COLO668 (cell line): ENCODE data around the gene MPRIP.
A peak's percentile ranks its signal among the peaks of the same experiment; 100 is the strongest.

Source experiments
- DNase-seq: peaks from one replicate; lab custom pipeline; 2025; ENCODE audit not compliant: unreplicated experiment; lab: John Stamatoyannopoulos, UW

MPRIP gene

DNA sequence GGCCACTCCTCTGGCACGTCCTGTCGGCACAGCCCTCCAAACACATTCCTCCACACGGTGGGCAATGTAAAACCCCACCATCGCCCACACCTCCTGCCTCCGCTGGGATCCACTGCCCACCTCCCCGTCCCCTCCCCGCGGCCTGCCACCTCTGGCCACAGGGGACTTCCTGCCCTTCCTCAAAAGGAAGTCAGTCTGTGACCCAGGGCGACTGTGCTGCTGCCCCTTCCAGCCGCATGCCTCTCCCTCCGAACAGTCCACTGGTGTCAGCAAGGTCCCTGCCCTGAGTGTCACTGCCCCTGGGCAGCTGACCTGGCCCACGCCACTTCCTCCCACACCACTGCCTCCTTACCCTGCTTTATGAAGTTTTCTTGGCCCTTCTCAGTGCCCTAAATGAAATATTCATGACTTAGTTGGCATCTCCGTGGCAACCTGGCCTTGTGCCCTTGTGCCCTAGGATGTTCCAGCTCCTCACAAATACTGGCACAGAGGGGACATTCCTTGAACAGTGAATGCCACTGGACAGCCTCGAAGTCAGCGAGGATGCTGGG, 161.9 kb downstream of the MPRIP start:
- no peak for DNase-seq

DNA sequence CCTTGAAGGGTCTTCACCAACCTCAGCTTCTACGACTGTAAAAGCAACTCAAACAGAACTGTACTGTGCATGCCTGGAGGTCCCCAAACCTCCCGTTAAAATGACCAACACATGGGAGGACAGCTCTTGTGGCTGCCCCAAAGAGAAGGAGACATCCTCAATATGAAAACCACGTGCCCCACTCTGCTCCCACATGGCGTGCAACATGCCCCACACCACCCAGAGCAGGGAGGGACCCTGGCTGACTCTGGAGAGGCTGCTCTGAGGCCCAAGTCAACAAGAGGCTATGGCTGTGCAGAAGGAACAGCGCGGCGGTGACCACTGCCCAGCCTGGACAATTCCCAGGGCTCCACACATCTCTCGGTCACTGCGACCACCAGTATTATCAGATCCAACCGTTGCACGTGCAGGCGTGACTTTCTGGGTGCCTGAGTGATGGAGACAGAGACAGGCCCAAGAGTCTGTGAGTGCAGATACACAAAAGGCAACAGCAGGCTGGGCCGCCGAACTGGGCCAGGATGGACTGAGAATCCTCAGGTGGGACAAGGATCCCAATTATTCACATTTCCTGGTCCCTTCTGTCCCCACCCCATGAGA, 162.5 kb downstream of the MPRIP start:
- DNase-seq, result no peak

DNA sequence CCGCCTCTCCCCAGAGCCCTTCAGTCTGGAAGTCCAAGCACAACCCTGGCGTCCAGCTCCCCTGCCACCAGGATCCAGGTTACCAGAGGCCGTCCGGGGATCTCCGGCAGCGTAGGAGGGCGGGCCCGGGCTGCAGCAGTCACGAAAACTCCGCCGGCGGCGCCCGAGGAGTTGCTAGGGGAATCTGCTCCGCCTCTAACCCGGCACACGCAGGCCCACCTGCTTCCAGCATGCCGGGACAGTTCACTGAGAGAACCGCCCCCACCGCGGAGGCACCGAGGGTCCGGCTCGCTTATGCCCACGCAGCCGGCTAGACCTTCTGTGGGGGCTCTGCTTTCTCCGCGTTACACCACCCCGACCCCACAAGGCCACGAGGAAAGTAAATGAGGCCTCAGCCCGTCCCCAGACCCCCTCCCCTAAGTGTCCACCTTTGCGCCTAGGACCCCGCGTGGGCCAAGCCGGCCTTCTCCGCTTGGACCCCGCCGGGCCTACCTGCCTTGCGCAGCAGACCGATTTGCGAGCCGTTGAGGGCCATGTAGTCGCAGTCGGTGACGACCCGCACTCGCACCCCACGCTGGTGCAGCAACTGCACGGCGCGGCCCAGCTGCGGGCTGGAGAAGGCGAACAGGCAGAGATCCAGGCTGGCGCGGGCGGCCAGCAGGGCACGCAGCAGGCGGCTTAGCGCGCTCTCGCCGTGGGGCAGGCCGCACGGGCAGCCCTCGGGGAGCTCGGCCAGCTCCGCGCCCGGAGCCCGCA, 163.3 kb downstream of the MPRIP start:
- peak; percentile 60 for DNase-seq

DNA sequence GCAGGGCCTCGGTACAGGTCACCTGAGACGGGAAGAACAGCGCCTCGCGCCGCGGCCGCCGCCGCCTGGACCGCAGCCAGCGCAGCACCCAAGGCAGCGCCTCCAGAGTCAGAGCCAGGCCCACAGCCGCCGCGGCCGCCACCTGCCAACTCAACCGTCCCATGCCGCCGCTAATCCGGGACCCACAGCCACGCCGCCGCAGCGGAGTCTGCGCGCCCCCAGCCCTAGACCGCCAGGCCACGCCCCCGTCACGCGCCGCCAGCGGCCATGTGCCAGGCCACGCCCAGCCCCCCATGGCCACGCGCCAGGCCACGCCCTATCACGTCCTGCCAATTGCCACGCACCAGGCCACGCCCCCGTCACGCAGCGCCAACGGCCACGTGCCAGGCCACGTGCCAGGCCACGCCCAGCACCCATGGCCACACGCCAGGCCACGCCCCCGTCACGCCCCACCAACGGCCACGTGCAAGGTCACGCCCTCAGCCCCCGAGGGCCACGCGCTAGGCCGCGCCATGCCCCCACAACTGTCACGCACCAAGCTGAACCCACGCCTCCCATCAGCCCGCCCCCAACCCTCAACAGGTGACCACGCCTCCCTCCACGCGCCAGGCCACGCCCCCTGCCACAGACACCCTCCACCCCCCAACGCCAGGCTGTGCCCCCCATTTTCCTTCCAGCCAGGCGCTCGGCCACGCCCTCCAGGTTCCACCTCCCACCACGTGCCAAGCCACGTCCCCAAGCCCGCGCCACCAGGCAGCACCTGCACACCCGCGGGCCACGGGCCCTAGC, 164.1 kb downstream of the MPRIP start, which contains the start of gene PLD6:
PLD6 (minus strand) TSS at position 210 of the 789 bp plus-strand sequence; CDS start at position 163, 47 bp downstream.
- peak; percentile 86 for DNase-seq

DNA sequence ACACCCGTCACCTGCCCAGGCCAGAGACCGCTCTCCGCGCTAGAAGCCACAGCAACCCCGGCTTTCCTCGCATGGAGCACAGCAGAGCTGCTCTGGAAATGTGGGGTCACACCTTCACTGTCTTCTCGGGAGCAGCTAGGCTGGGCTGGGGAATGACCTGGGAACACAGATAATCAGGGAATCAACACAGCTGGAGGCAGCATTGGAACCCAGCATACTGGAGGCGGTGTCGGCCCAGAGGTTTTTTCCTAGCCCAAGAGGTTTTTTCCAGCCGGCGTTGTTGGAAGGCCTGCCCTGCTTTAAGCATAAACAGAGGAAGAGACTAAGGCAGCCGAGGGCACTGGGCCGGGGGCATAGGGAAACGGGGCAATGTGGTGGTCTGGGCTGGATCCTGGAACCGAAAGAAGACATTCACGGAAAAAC, 164.7 kb downstream of the MPRIP start:
- DNase-seq, result no peak

DNA sequence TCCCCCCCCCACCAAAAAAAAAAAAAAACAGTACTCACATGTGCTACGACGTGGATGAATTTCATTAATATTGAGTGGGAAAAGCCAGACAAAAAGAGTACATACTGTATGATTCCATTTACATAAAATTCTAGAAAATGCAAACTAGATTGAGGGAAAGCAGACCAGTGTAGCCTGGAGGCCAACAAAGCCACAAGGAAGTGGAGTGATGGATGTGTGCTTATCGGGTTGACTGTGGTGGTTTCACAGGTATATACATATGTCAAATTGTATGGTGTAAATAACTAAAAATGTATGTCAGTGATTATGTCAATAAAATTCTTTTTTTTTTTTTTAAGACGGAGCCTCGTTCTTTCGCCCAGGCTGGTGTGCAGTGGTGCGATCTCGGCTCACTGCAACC, 165.7 kb downstream of the MPRIP start:
- no peak for DNase-seq

DNA sequence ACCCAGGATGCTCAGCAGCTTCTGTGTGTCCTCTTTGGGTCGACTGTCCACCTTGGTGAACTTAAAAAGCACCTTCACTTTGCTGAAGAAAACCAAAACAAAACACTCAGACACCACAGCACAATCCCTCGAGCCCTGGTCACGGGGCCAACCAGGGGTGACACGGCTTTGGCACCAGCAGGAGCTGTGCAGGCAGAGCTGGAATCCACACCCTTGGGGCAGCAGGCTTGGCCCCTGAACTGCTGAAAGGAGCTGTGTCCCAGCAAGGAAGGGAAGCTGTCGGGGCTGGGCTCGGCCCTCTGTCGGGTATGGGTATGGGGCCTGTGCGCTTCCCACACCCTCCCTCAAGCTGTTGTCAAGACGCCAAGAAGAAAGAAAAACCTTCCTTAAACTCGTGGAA, 171.5 kb downstream of the MPRIP start:
- DNase-seq, result no peak

DNA sequence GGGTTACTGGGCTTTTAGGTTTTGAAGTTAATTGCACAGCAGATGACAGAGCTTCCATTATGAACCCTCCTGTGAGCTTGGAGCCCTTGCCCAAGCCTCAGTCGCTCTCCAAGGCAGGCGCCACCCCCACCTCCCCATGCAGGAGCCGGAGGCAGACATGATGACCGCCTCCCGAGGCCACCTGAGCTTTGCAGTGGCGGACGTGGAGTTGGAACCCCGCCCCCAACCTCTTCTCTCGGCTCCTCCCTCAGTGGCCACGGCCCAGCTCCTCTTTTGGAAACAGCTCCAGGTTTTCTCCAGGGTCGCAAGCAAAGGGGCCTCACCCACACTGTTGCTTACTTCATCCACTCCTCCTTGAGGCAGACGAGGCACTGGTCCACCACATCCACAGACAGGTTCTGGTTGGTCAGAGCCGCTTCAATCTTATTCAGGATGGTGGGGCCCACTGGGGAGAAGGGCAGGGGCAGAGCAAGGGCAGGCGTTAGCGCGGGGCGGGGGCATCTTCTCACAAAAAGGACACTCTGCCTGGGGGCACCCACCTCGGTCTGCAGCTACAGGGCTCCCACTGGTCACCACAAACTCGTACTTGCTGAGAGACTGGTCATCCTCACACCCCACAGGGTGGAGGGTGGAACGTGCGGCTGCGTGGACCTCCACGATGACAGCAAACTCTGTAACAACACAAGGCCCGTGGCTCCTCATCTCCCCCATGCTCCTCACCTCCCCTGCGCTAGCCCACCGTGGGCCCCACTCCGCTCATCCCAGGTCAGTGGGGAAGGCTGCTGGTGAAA, 172.6 kb downstream of the MPRIP start:
- DNase-seq, result no peak

DNA sequence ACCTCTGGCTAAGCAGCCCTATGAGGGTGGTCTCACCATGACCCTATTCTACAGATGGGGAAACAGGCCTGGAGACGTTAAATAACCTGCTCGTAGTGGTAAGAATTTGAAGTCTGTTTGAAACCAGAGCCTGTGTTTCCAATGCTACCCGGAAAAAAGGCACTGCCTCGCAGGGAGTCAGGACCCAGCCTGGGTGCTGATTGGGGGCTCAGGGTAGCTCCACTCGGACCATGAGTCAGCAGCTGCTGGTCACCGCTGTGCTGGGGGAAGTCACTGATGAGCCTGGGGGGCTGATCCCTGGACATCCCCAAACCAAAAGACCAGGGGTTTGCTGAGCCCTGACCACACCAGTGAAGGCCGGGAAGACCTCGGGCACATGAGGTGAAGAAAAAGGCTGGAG, 173.3 kb downstream of the MPRIP start:
- no peak for DNase-seq

DNA sequence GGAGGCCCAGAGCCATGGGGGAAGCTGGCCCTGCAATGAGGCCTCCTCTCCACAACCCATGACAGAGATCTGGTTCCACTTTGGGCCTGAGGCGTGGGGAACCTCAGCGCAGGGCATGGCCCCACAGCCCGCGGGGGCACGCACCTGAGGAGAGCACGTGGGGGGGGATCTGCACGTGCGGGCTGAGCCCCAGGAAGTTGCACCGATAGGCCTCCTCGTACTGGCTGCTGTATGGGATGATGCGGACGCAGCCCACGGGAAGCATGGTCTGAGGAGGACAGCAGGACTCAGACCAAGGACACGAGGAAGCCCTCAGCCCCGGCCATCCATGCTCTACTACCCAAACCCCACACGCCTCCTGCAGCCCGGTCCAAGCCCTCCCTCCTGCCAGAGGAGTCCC, 174.0 kb downstream of the MPRIP start:
- DNase-seq, result no peak

DNA sequence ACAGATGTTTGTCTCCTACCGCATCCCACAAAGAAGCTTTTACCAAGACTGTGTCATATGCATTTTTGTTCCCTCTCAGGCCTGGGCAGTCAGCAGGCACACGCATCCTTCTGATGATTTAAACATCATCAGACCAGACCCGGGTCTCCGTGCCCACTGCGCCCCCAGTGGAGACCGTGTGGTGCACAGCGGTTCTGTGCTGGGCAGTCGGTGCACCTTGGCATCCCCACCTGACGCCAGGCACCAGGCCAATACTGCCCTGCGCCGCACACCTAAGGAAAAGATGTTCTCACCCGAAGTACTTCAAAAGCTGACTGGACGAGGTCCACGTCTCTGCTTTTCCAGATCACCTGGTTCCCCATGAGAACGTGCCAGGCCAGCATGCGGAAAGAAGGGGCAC, 174.5 kb downstream of the MPRIP start:
- no peak for DNase-seq

DNA sequence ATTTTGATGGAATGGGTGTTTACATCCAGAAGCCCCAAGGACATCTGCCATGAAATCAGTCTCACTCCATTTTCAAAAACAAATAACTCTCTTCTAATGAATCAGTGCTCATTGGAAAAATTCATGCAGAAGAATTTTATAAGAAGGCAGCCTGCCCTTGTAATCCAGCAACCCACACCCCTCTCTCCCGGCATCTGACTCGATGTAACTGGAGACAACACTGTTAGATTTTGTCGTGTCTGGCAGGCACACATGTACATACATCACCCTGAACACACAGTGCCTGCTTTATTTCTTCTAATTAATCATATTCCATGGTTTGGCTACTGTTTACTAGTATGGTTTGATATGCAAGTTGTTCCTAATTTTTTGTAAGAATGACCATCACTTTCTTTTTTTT, 175.7 kb downstream of the MPRIP start:
- no peak for DNase-seq

DNA sequence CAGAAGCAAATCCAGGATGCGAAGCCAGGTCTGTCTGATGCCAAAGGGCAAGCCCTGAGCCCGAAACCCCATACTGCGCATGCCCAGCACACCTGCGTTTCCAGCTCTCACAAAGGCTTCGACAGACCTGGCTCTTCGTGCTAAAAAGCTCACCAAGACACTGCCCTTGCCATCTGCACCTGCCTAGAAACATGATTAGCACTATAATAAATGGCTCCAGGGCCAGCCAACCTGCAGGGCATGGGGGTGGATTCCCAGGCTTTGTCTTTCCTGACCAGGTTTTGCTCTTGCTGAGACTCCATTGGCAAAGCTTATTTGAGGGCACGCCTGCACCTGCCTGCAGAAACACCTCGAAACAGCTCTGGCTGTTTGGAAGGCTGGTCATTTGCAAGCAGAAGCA, 178.3 kb downstream of the MPRIP start:
- peak; percentile 10 for DNase-seq

DNA sequence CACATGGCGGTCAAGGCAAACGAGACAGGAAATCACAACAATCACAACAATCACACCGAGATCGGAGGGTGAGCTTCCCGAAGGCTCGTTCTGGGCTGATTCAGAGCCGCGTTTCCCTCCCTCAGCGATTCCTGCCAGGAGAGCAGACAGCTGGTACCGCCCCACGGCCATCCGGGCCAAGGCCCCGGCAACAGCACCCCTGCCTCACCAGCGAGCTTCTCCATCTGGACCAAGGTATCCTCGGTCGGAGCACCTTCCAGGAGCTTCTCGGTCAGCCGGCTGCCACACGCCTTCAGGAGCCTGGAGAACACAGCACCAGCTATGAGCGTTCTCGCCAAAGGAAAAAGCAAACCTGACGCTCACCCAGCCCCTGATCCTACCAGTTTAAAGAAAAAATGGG, 179.1 kb downstream of the MPRIP start:
- DNase-seq, result no peak

DNA sequence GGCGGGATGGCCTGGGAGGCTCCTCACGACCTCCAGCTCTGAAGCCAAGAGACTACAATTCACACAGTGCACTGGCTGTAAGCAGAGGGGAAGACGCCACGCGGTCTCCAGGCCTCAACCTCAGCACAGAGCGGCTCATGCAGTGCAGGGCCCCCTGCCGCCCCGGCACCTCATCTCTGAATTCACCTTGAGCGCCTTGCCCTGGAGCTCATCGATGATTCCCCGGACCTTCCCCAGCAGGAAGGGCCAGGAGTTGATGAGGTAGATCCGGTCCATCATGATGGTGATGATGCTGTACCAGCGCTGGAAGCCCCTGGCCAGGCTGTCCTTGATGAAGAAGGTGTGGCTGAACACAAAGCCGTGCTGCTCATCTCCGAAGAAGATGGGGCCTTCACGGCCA, 181.5 kb downstream of the MPRIP start:
- DNase-seq, result no peak

DNA sequence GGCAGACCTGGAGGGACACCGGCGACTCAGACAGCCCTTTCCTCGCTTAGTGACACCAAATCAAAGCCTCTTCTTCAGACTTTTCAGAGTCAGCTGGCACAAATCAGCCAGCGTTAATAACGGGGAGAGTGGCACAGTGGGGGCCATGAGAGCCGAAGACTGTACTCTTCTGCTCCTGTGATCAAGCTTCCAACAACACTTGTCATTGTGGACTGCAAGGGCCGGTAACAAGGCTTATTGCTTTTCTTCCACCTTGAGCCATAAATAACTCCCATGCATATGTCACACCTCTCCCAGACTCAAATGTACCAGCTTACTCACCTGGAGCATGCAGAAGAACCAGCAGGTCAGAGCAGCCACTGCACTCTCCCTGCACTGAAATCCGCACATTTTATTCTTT, 181.9 kb downstream of the MPRIP start:
- no peak for DNase-seq

DNA sequence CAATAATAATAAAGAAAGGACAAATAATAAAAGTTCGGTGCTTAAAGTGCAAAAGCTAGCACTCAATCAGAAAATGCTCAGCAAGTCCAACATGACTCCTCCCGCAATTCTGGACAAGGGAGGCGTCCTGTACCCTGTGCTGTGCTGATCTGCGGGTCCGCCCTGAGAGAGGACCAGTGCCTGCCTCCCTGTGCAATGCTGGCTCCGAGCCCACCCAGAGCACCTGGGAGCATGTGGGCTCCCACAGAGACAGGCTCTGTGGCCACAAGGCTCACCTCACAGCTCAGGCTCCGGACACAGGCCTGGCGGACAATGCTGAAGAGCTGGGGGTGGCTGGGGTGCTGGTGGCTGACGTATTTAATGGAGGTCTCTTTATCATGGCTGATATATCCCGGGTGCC, 183.6 kb downstream of the MPRIP start:
- no peak for DNase-seq

DNA sequence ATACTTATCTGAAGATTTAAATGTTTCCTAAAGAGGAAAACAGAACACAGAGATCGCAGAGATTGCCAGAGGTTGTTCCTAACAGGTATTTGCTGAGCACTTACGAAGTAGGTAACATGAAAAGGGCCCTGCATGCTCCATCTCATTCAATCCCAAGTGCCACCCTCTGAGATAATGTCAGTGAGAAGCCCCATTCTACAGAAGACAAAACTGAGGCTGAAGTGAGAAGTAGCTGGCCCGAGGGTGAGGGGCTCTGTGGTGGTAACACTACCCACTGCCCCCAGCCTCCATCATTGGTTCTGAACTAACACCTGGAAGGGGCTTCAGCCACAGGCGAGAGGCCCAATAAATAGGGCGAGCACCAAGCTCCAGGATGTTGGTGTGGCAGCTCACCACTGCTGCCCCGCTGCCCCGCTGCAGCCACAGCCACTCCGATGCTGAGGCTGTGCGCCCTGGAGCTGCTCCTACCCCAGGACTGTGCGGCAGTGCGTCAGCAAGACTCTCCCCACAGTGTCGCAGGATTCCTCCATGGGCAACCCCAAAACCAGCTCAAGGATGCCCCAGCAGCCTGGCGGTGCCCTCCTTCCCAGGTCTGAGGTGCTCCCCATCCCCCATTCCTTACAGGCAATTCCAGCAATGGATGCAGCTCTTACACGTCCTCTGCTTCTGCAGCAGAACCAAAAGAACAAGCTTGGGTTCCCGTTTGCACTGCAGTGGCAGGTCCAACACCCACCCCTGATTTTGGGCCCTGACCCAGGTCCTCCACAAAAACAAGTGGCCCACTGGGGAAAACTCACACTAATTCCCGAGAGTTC, 184.4 kb downstream of the MPRIP start:
- no peak for DNase-seq

DNA sequence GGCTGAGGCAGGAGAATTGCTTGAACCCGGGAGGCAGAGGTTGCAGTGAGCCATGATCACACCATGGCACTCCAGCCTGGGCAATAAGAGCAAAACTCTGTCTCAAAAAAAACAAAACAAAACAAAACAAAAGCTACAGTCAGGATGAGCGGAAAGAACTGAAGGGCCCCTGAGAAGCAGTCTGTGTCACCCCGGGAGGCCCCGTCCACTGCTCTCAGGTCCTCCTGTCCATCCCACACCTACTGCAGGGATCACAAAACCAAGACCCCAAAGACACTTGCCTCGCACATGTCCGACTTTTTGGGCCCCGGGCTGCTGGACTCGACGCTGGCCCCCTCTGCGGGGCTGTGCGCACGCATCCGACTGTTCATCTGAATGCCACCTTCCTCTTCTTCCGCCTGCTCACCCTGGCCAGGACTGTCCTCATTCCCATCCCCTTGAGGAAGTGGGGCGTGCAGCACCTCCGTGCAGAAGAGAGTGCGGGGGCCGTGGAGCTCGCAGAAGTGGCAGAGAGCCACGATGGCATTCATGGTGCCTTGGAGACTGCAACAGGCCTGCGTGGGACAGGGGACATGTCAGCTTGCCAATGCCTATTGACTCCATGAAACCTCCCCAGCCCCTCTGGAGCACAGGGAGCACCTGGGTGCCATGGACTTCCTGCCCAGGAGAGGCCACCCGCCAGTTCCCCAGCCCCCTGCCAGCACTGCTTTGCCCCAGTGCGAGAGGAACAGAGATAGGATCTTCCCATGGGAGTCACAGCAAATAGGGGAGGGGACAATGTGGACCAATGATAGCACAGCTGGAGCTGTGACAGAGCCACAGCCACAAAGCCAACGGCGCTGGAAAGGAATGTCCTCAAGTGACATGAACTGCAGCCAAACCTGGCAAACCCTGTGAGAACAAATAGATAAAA, 185.6 kb downstream of the MPRIP start:
- no peak for DNase-seq
